ENCODE measurements around the gene IL1RAPL2. TPM values are rescaled to one million over a fixed set of nuclear protein-coding genes. Genes with fewer than 3 reads are reported as not detected.

The IL1RAPL2 gene
- total RNA-seq, 1 donor from 2014 or later: not detected

DNA sequence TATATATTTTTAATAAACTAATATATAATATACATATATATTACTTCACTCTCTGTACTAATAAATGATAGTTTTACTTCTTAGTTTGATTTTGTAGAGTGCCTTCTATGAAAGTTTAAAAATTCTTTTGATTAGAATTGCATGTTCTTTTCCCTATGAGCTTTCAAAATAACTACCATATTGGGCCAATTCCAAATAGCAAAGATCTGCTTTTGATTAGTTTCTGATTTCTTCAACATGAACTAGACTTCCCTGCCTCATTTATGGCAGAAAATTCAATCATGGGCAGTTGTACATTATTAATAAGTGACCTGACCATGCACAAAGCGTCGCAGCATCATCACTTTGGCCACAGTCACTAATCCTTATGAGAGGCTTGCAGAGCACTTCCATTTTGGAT lies 703.4 kb downstream of the IL1RAPL2 start:
- TF ChIP-seq, protein P1, sequence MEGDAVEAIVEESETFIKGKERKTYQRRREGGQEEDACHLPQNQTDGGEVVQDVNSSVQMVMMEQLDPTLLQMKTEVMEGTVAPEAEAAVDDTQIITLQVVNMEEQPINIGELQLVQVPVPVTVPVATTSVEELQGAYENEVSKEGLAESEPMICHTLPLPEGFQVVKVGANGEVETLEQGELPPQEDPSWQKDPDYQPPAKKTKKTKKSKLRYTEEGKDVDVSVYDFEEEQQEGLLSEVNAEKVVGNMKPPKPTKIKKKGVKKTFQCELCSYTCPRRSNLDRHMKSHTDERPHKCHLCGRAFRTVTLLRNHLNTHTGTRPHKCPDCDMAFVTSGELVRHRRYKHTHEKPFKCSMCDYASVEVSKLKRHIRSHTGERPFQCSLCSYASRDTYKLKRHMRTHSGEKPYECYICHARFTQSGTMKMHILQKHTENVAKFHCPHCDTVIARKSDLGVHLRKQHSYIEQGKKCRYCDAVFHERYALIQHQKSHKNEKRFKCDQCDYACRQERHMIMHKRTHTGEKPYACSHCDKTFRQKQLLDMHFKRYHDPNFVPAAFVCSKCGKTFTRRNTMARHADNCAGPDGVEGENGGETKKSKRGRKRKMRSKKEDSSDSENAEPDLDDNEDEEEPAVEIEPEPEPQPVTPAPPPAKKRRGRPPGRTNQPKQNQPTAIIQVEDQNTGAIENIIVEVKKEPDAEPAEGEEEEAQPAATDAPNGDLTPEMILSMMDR (IDR thresholded peaks at IDR 0.05): no peak
- no peaks in the 10 kb centered on the region for H3K27me3 Mint-ChIP-seq (ENCODE audit: low read depth)

DNA sequence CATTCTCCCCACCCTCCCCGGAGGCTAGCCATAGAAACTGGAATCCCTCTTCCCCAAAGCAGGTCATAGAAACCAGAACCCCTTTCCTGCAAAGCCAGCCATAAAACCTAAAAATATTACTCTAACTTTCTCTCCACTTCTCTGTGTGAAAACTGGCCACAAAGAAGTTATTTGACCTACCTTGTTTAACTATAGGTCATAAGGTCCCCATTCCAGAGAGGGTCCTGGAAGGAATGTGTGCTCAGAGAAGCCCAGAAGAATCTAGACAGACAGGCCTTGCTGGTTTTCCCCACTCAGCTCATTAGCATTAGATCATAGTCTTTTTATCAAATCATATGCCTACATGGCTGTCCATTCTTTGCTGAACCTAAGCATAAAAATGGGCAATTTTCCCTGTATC lies 707.3 kb downstream of the IL1RAPL2 start:
- Mint-ChIP-seq H3K36me3 (ENCODE audit: low read depth) (no peaks in the 10 kb centered on the region), H3K4me1 (ENCODE audit: low read depth) (no peaks in the 10 kb centered on the region), H3K4me3 (ENCODE audit: unreplicated experiment) (no peak overlapping the region), H3K9me3 (ENCODE audit: low read depth) (peaks cover 6% of the 10 kb centered on the region), H3K27me3 (ENCODE audit: low read depth) (no peaks in the 10 kb centered on the region), H3K27ac (ENCODE audit: unreplicated experiment) (no peak overlapping the region)
- TF ChIP-seq, protein P1 (IDR thresholded peaks at IDR 0.05): no peak
- DNase-seq (ENCODE audit: low spot score): no peak

More for the DNA sequence above, 703.4 kb downstream of the IL1RAPL2 start:
- Mint-ChIP-seq H3K4me1 (ENCODE audit: low read depth) (no peaks in the 10 kb centered on the region), H3K36me3 (ENCODE audit: low read depth) (no peaks in the 10 kb centered on the region), H3K4me3 (ENCODE audit: unreplicated experiment) (no peak overlapping the region), H3K27ac (ENCODE audit: unreplicated experiment) (no peak overlapping the region), H3K9me3 (ENCODE audit: low read depth) (peaks cover 4% of the 10 kb centered on the region)
- no peak for DNase-seq (ENCODE audit: low spot score)

DNA sequence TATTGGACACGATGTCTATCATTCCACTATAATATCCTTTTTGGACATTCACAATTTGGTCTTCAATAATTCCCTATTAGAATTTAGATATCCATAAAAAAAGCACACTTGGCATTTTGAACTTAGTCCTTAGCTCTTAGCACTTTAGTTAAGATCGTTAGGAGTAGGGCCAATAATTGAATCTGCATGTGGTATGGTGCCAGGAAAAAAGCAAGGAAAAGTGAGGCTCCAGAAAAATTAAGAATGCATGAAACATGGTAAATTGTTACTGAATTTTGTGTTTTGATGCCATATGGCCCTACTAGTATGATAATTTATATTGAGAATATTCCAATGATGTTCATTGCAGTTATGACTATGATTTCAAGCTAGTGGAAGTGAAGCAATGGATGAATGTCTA lies 708.1 kb downstream of the IL1RAPL2 start:
- DNase-seq (ENCODE audit: low spot score): no peak
- TF ChIP-seq, protein P1 (IDR thresholded peaks at IDR 0.05): no peak
- peaks cover 6% of the 10 kb centered on the region for H3K9me3 Mint-ChIP-seq (ENCODE audit: low read depth)
- H3K27ac Mint-ChIP-seq (ENCODE audit: unreplicated experiment): no peak overlapping the region
- no peaks in the 10 kb centered on the region for H3K36me3 Mint-ChIP-seq (ENCODE audit: low read depth)
- no peaks in the 10 kb centered on the region for H3K27me3 Mint-ChIP-seq (ENCODE audit: low read depth)
- no peaks in the 10 kb centered on the region for H3K4me1 Mint-ChIP-seq (ENCODE audit: low read depth)
- no peak overlapping the region for H3K4me3 Mint-ChIP-seq (ENCODE audit: unreplicated experiment)

DNA sequence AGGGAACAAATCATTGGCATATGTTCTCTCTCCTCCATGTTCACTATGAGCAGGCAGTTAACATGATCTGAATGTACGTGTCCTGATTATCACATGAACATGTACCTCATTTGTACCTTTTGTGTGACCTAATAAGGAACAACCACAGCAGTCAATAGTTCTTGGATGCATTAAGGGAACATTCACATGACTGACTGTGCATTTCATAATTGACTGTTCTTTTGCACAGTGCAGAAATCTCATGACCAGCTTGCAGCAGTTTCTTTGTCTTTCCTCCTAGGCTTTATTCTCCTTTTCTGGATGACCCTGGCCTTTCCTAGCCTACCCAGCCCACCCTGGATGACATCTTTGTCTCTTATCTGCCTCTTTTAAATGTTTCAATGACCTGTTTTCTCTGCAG lies 711.1 kb downstream of the IL1RAPL2 start:
- H3K27me3 Mint-ChIP-seq (ENCODE audit: low read depth): no peaks in the 10 kb centered on the region
- no peak overlapping the region for H3K4me3 Mint-ChIP-seq (ENCODE audit: unreplicated experiment)
- H3K4me1 Mint-ChIP-seq (ENCODE audit: low read depth): no peaks in the 10 kb centered on the region
- no peak for DNase-seq (ENCODE audit: low spot score)
- TF ChIP-seq, protein P1 (IDR thresholded peaks at IDR 0.05): no peak
- no peaks in the 10 kb centered on the region for H3K36me3 Mint-ChIP-seq (ENCODE audit: low read depth)
- no peak overlapping the region for H3K27ac Mint-ChIP-seq (ENCODE audit: unreplicated experiment)
- peaks cover 2% of the 10 kb centered on the region for H3K9me3 Mint-ChIP-seq (ENCODE audit: low read depth)

DNA sequence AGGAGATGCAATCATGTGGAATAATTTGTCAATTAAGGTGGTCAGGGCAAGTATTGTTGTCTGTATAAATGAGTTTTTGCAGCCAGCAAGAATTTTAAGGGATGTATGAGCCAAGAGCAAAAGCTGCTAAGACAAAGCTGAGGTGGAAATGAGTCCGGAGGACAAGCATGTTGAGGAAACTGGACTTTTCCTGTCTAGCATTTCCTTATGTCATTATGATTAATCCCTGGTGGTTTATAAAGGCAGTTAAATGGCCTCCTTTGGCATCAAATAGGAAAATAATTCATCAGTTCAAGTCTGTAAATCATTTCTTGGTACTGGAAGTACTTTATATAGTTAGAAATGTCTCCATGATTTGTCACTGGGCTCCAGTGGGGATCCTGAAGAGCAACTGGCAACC lies 716.1 kb downstream of the IL1RAPL2 start:
- Mint-ChIP-seq H3K4me1 (ENCODE audit: low read depth) (no peaks in the 10 kb centered on the region), H3K27me3 (ENCODE audit: low read depth) (no peaks in the 10 kb centered on the region), H3K4me3 (ENCODE audit: unreplicated experiment) (no peak overlapping the region), H3K27ac (ENCODE audit: unreplicated experiment) (no peak overlapping the region), H3K9me3 (ENCODE audit: low read depth) (no peaks in the 10 kb centered on the region), H3K36me3 (ENCODE audit: low read depth) (no peaks in the 10 kb centered on the region)
- TF ChIP-seq, protein P1 (IDR thresholded peaks at IDR 0.05): no peak
- no peak for DNase-seq (ENCODE audit: low spot score)
